Activated T-helper 1 cell treated with Interleukin-2 at 50 U/mL for 16 hours (primary cell): ENCODE data around the gene KRTAP6-2.

ENCODE experiments used
- DNase-seq: peaks from one replicate; pipeline ENCODE4 v3.0.0-alpha.2; 2020; ENCODE audit warnings: low read depth

The KRTAP6-2 gene

GRCh38 chr21:30598802-30599201, at the start of gene KRTAP6-2:
TSS of gene KRTAP6-2 (minus strand) at chr21:30598902. CDS start at chr21:30598874, 28 bp downstream.
- no peak for DNase-seq

- no peak for DNase-seq
Observed at GRCh38 chr21:30646904-30647414, 48.3 kb upstream of the KRTAP6-2 start.

GRCh38 chr21:30642564-30642963, 43.9 kb upstream of the KRTAP6-2 start, which contains the start of gene KRTAP20-3:
TSS of gene KRTAP20-3 (plus strand) at chr21:30642864.
- no peak for DNase-seq

GRCh38 chr21:30638686-30639085, 40.0 kb upstream of the KRTAP6-2 start:
- DNase-seq: no peak

GRCh38 chr21:30634906-30635305, 36.2 kb upstream of the KRTAP6-2 start, which contains the start of gene KRTAP20-2:
TSS of gene KRTAP20-2 (plus strand) at chr21:30635206. CDS start at chr21:30635264, 58 bp downstream.
- DNase-seq: no peak

GRCh38 chr21:30629200-30629599, 30.5 kb upstream of the KRTAP6-2 start:
- no peak for DNase-seq

GRCh38 chr21:30628109-30628508, 29.4 kb upstream of the KRTAP6-2 start:
- no peak for DNase-seq

GRCh38 chr21:30625449-30626165, 26.9 kb upstream of the KRTAP6-2 start:
- no peak for DNase-seq

GRCh38 chr21:30623362-30623761, 24.7 kb upstream of the KRTAP6-2 start:
- DNase-seq: no peak

GRCh38 chr21:30620522-30620921, 21.8 kb upstream of the KRTAP6-2 start, which contains the start of gene KRTAP20-4:
TSS of gene KRTAP20-4 (plus strand) at chr21:30620627.
- no peak for DNase-seq

- DNase-seq: no peak
Observed at GRCh38 chr21:30620080-30620479, 21.4 kb upstream of the KRTAP6-2 start.

GRCh38 chr21:30616125-30616524, 17.4 kb upstream of the KRTAP6-2 start, which contains the start of gene KRTAP20-1:
TSS of gene KRTAP20-1 (plus strand) at chr21:30616425. CDS start at chr21:30616455, 30 bp downstream.
- DNase-seq: no peak

- no peak for DNase-seq
Observed at GRCh38 chr21:30615199-30615598, 16.5 kb upstream of the KRTAP6-2 start.

- no peak for DNase-seq
Observed at GRCh38 chr21:30613836-30614235, 15.1 kb upstream of the KRTAP6-2 start, which contains the start of gene KRTAP6-1. TSS of gene KRTAP6-1 (minus strand) at chr21:30613930. CDS start at chr21:30613904, 26 bp downstream.

GRCh38 chr21:30612132-30612531, 13.4 kb upstream of the KRTAP6-2 start:
- no peak for DNase-seq

- DNase-seq: no peak
Observed at GRCh38 chr21:30605968-30606367, 7.3 kb upstream of the KRTAP6-2 start.

GRCh38 chr21:30600787-30601186, 2.1 kb upstream of the KRTAP6-2 start, which contains the start of gene KRTAP22-1:
TSS of gene KRTAP22-1 (plus strand) at chr21:30601087.
- no peak for DNase-seq

- DNase-seq: no peak
Observed at GRCh38 chr21:30592140-30592539, 6.6 kb downstream of the KRTAP6-2 start, which contains the start of gene KRTAP6-3. TSS of gene KRTAP6-3 (plus strand) at chr21:30592440. CDS start at chr21:30592446, 6 bp downstream.

GRCh38 chr21:30590297-30590696, 8.4 kb downstream of the KRTAP6-2 start, which contains the start of gene KRTAP22-2:
TSS of gene KRTAP22-2 (minus strand) at chr21:30590397.
- no peak for DNase-seq

GRCh38 chr21:30582870-30583269, 15.8 kb downstream of the KRTAP6-2 start:
- DNase-seq: no peak

GRCh38 chr21:30580132-30580531, 18.6 kb downstream of the KRTAP6-2 start:
- DNase-seq: no peak

- no peak for DNase-seq
Observed at GRCh38 chr21:30579346-30579745, 19.4 kb downstream of the KRTAP6-2 start.

- no peak for DNase-seq
Observed at GRCh38 chr21:30577766-30578165, 20.9 kb downstream of the KRTAP6-2 start.
